Measurements from ENCODE around the gene AGPAT2.

The AGPAT2 gene

DNA sequence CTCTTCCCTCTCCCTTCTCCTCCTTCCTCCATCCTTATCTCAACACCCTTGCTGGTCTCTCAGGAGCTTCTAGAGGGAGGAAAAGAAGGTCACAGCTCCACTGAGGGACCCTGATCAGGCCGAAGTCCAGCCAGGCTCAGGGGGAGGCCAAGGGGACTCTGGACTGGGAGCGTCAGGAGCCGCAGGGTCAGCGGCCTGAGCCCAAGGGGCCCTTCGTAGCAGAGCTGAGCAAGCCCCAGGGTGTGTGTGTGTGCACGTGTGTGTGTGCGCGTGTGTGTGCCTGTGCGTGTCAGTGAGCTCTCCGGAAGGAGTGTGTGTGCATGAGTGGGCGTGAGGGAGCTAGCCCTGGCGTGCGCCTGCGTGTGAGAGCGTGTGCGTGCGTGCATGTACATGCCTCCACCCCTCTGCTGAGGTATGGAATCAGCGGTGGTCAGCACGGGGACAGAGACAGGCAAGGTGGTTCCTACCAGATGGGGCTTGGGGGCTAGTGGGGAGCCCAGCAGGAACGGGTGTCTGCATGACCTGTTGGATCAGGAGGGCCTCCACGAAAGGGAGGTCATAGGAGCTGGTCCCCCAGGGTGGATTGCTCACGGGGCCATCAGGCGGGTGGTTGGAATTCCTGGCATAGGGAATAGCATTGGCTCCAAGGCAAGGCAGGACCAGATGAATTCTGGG, 10.0 kb upstream of the AGPAT2 start:
- H3K36me3 Mint-ChIP-seq, result no peaks in the 10 kb centered on the region
- peaks cover 17% of the 10 kb centered on the region for H3K4me1 Mint-ChIP-seq
- H3K27ac Mint-ChIP-seq, result no peak overlapping the region
- H3K9me3 Mint-ChIP-seq, result no peaks in the 10 kb centered on the region
- no peak overlapping the region for H3K4me3 Mint-ChIP-seq
- H3K27me3 Mint-ChIP-seq, result peaks cover 11% of the 10 kb centered on the region

DNA sequence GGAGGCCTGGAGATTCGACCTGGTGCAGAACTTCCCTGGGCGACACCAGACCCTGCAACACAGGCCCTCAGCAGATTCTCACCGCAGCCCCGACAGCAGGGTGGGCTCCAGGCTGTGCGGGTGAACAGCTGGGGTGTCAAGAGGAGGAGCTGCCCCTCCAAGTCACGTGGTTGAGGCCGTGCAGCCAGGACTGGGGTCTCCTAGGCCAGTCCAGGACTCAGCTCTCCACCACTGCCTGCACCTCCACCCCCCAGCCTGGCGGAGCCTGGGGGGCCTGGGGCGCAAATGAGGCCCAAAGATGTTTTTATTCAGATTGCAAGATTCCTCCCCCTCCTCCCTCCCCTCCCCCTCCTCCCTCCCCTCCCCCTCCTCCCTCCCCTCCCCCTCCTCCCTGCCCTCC, 9.2 kb upstream of the AGPAT2 start:
- Mint-ChIP-seq H3K36me3 (no peaks in the 10 kb centered on the region), H3K27me3 (peaks cover 11% of the 10 kb centered on the region), H3K27ac (no peak overlapping the region), H3K4me3 (no peak overlapping the region), H3K4me1 (peaks cover 14% of the 10 kb centered on the region), H3K9me3 (no peaks in the 10 kb centered on the region)

DNA sequence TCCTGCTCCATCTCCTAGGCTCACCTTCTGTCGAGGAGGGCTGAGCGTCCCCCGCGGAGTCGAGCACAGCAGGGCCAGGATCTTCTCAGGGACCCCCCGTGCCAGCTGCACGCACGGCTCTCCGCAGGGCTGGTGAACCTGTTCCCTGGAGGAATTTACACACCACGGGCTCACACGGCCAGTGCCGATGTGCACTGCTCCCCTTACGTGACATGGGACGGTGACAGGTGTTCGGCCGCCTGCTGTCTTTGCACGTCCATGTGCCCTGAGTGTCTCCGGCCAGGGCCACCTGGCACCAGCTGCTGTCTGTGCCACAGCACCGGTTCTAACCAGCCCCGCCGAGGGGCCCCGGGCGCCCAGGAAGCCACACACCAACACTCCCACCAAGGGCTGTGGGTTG, 8.7 kb upstream of the AGPAT2 start:
- Mint-ChIP-seq H3K9me3 (no peaks in the 10 kb centered on the region), H3K4me3 (no peak overlapping the region), H3K4me1 (peaks cover 9% of the 10 kb centered on the region), H3K27me3 (peaks cover 11% of the 10 kb centered on the region), H3K36me3 (no peaks in the 10 kb centered on the region), H3K27ac (no peak overlapping the region)

DNA sequence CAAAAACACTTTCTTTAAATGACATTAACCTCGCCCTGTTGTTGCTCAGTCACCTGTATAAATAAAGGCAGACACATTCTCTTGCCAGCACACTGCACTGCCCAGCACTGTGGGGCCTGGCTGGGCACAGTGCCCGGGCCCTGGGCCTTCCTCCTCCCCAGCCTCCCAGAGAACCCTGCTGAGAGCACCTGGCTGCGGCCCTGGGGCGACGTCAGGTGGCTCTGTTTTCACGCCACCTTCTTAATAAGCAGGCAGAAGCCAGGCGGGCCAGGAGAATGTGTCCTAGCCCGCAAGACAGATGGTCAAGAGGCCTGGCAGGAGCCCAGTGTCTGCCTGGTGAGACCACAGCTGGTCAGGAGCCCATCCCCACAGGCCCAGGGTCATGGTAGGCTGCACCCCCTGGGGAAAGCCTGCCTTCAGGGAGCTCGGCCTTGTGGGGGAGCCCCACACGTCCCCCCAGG, 8.2 kb upstream of the AGPAT2 start:
- H3K36me3 Mint-ChIP-seq, result no peaks in the 10 kb centered on the region
- no peaks in the 10 kb centered on the region for H3K9me3 Mint-ChIP-seq
- peaks cover 4% of the 10 kb centered on the region for H3K4me1 Mint-ChIP-seq
- no peak overlapping the region for H3K4me3 Mint-ChIP-seq
- H3K27ac Mint-ChIP-seq, result no peak overlapping the region
- peaks cover 11% of the 10 kb centered on the region for H3K27me3 Mint-ChIP-seq

DNA sequence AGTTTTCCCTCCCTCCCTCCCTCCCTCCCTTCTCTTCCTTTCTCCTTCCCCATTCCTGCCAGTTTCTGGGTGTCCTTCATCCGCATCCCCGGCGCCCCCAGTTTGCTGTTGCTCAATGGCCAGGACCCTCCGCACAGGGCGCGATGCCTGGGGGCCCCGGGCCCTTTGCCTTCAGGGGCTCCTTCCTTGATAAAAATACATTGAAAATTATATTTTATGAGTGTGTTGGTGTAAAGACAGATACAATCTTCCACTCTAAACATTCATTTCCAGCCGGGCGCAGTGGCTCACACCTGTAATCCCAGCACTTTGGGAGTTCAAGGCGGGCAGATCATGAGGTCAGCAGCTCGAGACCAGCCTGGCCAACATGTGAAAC, 7.6 kb upstream of the AGPAT2 start:
- Mint-ChIP-seq H3K4me3 (no peak overlapping the region), H3K27me3 (peaks cover 7% of the 10 kb centered on the region), H3K27ac (no peak overlapping the region), H3K4me1 (no peaks in the 10 kb centered on the region), H3K36me3 (no peaks in the 10 kb centered on the region), H3K9me3 (no peaks in the 10 kb centered on the region)

DNA sequence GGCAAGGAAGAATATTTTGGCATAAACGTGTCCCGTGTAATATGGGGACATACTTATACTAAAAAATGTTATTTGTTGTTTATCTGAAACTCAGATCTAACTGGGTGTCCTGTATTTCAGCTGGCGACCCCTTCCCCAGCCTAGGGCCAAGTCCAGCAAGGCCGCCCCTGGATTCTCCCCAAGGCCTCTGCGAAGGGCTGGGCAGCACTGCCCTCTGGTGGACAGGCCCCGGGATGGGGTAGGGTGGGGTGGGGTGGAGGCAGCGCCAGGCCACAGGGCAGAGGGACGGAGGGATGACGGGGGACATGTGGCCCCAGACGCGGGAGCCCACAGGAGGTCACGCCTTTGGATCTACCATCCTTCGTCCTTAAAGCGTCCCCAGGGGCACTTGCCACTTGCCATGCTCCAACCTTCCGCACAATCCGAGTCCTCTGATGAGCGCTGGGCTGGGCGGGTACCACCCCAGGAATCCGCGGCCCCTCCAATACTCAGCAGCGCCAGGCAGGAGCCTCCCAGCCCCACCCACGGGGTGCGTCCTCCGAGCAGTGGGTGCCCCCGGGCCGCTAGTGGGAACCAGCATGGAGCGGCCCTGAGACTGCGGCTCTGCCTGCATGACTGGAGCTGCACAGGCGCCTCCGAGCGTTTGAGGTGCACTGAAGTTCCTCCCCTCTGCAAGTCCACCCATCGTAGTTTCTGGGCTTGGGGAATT, 7.1 kb upstream of the AGPAT2 start:
- no peaks in the 10 kb centered on the region for H3K36me3 Mint-ChIP-seq
- no peak overlapping the region for H3K27ac Mint-ChIP-seq
- H3K4me1 Mint-ChIP-seq, result no peaks in the 10 kb centered on the region
- H3K4me3 Mint-ChIP-seq, result no peak overlapping the region
- peaks cover 7% of the 10 kb centered on the region for H3K27me3 Mint-ChIP-seq
- H3K9me3 Mint-ChIP-seq, result no peaks in the 10 kb centered on the region

DNA sequence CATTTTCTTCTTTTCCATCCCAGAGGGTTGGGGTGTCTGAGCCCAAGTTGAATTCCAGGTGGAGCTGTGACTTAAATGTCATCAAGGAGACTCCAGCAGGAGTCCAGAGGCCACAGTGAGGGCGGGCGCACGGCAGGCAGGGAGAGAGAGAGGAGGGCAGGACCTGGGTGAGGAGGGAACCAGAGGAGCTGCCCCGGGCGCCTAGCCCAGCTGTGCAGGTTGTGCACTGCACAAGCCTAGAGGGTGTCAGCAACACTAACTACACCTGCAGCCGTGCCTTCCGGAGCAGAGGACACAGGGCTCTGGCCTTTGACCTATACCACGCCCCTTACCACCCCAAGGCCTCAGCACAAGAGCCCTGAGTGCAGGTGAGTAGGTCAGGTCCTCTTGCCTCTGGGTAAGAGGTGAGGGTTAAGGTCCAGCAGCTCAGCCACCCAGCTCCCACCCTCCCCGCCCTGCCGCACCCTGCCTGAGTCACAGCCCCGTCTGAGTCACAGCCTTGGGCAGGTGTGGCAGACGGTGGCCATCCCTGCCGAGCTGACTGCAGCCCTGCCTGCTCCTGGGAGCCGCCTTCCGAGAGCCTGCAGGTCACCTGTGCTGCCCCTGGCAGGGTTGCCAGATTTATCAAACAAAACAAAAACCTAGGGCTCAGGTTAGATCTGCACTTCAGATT, 6.4 kb upstream of the AGPAT2 start:
- H3K27me3 Mint-ChIP-seq, result peaks cover 6% of the 10 kb centered on the region
- no peaks in the 10 kb centered on the region for H3K4me1 Mint-ChIP-seq
- no peak overlapping the region for H3K4me3 Mint-ChIP-seq
- H3K27ac Mint-ChIP-seq, result peak overlapping the region; percentile 59
- no peaks in the 10 kb centered on the region for H3K36me3 Mint-ChIP-seq
- H3K9me3 Mint-ChIP-seq, result no peaks in the 10 kb centered on the region

DNA sequence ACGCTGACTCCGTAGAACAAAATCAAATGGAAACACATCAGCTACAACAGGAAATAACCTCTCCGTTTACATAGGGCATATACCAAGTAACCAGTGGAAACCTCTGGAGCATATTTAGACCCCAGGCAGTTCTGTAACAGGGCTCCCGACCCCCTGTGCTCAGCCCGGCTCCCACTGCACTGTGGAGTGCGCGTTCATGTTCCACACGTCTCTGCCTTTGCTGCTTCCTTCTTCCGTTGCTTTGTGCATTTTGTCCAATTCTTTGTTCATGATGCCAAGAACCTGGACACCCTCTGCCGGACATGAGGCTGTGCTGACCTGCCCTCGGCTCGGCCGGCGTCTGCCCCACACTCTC, 5.9 kb upstream of the AGPAT2 start:
- peak overlapping the region; percentile 59 for H3K27ac Mint-ChIP-seq
- no peaks in the 10 kb centered on the region for H3K36me3 Mint-ChIP-seq
- no peaks in the 10 kb centered on the region for H3K9me3 Mint-ChIP-seq
- peaks cover 6% of the 10 kb centered on the region for H3K27me3 Mint-ChIP-seq
- no peaks in the 10 kb centered on the region for H3K4me1 Mint-ChIP-seq
- H3K4me3 Mint-ChIP-seq, result no peak overlapping the region

DNA sequence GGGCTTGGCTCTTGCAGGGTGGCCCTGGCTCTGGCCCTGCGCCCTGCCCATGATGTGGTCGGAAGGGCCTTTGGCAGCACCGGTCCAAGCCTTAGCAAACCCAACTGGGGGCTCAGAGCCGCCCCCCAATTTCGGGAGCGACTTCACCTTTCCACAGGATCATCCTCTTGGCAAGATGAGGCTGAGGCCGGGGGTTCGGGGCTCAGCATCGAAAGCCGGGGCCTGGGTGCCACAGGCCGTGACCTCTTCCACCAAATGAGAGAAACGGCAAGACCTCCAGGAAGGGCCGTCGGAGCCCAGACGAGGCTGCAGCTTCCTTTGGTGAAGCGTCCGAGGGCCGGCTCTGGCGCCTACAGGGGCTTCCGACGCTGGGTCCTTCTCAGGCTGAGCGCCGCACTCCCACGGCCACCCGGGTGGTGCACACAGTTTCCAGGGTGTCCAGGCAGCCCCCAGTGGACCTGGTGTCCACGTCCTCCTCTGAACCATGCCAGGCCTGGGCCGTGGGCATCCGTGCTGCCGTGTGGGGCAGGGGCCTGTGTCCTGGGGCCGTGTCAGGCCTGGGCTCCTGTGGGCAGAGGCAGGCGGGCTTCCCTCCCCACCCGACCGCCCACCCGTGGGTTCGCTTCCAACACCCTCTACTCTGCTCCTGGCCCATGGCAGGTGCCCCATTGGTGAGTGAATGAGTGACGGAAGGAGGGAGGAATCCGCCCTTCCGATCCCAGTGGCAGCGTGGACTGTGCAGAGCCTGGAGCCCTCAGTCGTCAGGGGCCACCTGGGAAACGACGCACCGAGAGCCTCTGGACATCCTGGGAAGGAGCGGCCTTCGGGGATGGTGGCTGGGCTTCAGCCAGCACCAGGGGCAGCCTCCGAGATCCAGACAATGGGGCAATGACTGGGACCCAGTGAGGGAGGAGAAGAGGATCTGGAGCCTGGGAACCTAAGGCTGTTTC, 5.2 kb upstream of the AGPAT2 start:
- Mint-ChIP-seq H3K27ac (no peak overlapping the region), H3K9me3 (no peaks in the 10 kb centered on the region), H3K4me1 (no peaks in the 10 kb centered on the region), H3K36me3 (no peaks in the 10 kb centered on the region), H3K27me3 (peaks cover 6% of the 10 kb centered on the region), H3K4me3 (no peak overlapping the region)

DNA sequence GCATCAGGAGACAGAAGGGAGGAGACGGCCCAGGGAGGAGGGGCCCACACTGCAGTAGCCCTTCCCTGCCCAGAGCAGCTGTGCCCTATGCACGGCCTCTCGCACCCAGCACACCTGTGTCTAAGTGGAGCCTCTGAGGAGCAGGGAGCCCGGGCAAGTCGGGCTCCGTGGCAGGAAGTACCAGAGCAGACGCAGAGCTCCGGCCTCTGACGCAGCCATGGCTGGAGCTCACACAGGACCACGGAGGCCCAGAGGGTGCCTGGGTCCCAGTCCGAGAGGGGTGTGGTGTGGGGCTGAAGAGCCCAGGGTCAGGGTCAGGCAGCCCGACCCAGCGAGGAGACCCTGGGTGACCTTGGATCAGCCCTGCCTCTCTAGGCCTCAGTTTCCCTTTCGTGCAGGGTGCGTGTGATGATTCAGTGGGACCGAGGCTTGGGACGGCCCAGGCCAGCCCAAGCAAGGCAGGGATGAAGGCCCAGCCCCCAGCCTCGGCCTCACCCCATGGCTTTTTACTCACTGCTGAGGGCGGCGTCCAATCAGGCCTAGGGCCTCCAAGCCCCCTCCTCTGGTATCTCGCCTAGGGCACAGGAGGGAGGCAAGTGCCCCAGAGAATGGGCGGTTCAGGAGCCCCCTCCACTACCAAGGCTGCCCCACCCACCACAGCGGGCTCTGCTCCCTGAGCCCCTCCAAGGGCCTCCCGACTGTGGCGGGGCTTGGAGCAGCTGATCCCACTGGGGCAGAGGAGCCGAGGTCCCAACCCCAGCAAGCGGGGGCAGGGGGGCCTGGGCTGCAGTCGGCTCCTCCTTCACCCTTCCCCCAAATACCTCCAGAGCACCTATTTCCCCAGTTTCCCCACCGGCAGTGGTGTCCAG, 4.3 kb upstream of the AGPAT2 start:
- Mint-ChIP-seq H3K4me1 (no peaks in the 10 kb centered on the region), H3K9me3 (no peaks in the 10 kb centered on the region), H3K36me3 (no peaks in the 10 kb centered on the region), H3K27ac (no peak overlapping the region), H3K27me3 (peaks cover 6% of the 10 kb centered on the region), H3K4me3 (no peak overlapping the region)

DNA sequence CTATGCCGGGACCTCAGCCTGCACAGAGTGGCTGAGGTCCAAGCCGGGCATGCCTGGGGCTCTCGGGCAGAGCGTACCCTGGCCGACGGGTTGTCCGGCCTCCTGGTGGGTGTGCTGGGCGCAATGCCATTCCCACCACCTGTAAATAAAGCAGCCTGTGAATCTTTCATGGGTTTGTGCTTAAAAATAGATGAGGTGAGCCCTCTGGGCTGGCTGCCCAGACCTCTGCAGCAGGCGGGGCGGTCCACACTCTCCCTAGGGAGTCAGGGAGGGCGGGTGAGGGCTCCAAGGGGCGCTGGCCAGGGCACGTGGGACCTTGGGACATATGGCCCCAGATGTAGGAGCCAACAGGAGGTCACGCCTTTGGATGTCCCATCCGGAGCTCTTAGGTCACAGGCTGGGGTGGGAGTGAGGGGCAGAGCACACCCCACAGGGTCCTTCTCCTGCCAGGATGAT, 3.6 kb upstream of the AGPAT2 start:
- no peaks in the 10 kb centered on the region for H3K9me3 Mint-ChIP-seq
- H3K27me3 Mint-ChIP-seq, result peaks cover 6% of the 10 kb centered on the region
- H3K4me1 Mint-ChIP-seq, result no peaks in the 10 kb centered on the region
- no peaks in the 10 kb centered on the region for H3K36me3 Mint-ChIP-seq
- no peak overlapping the region for H3K27ac Mint-ChIP-seq
- H3K4me3 Mint-ChIP-seq, result no peak overlapping the region

DNA sequence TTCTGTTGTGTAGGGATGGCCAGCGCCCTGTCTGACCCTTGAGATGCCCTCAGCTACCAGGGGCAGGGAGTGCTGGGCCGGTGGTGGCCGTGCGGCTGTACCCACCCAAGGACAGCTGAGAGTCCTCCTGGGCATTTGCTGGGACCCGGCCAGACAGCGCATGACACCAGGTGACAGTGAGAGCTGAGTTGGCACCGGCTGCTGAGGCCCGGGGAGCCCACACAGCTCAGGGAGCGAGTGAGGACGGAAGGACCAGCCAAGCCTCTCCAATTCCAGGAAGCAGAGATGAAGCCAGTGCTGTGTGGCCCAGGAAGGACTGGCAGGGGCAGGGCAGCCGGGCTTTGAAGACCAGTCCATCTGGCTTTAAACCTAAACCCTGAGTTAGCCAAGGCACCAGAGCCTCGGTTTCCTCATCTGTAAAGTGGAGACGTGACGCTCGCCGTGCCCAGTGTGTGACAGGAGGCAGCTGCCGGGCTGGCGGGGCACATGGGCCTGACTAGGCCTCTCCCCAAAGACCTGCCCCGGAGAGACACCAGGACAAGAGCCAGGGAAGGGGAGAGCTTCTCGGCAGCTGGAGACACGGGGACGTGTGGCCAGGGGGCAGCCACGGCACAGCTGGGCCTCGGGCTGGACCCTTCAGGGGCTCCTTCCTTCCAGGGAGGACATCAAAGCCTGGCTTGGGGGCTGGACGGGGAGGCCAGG, 3.0 kb upstream of the AGPAT2 start:
- Mint-ChIP-seq H3K36me3 (no peaks in the 10 kb centered on the region), H3K4me1 (no peaks in the 10 kb centered on the region), H3K4me3 (no peak overlapping the region), H3K9me3 (no peaks in the 10 kb centered on the region), H3K27ac (peak overlapping the region; percentile 46), H3K27me3 (peaks cover 6% of the 10 kb centered on the region)

DNA sequence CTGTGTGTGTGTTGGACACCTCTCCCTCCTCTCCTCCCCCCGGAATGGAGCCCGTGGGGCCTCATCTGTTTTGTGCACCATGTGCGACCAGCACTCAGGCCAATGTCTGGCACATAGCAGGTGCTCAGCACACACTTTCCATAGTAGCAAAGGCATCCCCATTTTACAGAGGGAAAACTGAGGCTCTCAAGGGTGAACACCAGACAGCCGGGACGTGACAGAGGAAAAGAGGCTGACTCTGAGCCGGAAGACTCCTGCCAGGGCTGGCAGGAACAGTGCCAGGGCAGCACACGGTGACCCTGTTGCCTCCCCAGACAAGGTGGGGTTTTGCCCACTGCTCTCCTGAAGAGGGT, 1.8 kb upstream of the AGPAT2 start:
- peaks cover 6% of the 10 kb centered on the region for H3K27me3 Mint-ChIP-seq
- no peaks in the 10 kb centered on the region for H3K4me1 Mint-ChIP-seq
- peak overlapping the region; percentile 65 for H3K4me3 Mint-ChIP-seq
- no peaks in the 10 kb centered on the region for H3K9me3 Mint-ChIP-seq
- no peaks in the 10 kb centered on the region for H3K36me3 Mint-ChIP-seq
- H3K27ac Mint-ChIP-seq, result peak overlapping the region; percentile 59

Data from activated naive CD4-positive, alpha-beta T cell treated with anti-CD3 and anti-CD28 coated beads, Interleukin-2, amount 50 U/mL, for 24 hours (primary cell).